IPS-NIHi7 (cell line): ENCODE measurements around the gene KCNG4.

Experiments
- DNase-seq: peaks from one replicate; pipeline ENCODE4 v3.0.0; 2012; ENCODE audit warnings: mixed read lengths; ENCODE audit errors: extremely low spot score

KCNG4 gene, protein sequence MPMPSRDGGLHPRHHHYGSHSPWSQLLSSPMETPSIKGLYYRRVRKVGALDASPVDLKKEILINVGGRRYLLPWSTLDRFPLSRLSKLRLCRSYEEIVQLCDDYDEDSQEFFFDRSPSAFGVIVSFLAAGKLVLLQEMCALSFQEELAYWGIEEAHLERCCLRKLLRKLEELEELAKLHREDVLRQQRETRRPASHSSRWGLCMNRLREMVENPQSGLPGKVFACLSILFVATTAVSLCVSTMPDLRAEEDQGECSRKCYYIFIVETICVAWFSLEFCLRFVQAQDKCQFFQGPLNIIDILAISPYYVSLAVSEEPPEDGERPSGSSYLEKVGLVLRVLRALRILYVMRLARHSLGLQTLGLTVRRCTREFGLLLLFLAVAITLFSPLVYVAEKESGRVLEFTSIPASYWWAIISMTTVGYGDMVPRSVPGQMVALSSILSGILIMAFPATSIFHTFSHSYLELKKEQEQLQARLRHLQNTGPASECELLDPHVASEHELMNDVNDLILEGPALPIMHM

DNA sequence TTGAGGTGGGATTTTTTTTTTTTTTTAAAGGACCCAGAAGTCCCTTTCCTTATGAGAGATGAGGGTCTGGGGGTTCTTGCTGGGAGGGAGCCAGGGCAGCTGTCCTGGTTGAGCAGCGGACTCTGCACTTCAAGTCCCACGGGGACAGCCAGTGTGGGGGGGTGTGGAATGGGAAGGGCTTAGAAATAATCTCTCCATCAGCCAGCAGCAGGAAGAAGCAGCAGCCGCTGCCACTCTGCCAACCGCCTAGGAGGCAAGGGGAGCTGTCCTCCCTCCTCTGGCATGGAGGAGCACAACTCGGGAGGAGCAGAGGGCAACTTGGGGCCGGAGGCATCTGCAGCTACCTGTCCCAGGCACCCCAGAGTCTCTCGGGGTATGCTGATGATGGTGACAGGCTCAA lies at the start of gene KCNG4:
Gene KCNG4, minus strand, starts transcription at position 104 of the 400 bp plus-strand sequence. CDS start 2,527 bp downstream, outside the sequence.
- no peak for DNase-seq

DNA sequence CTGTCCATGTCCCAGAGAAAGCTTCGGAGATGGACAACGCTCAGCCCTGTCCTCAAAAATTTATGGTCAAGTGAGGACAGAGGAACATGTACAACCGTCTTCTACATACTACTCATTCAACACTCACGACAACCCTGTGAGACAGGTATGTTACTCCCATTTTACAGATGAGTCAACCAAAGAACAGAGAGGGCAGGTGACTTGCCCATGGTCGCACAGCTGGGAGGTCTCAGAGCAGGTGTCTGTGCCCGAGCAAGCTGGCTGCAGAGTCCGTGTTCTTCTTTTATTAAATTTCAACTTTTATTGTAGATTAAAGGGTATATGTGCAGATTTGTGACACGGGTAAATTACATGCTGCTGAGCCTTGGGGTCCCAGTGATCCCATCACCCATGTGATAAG lies 49.1 kb upstream of the KCNG4 start:
- no peak for DNase-seq

DNA sequence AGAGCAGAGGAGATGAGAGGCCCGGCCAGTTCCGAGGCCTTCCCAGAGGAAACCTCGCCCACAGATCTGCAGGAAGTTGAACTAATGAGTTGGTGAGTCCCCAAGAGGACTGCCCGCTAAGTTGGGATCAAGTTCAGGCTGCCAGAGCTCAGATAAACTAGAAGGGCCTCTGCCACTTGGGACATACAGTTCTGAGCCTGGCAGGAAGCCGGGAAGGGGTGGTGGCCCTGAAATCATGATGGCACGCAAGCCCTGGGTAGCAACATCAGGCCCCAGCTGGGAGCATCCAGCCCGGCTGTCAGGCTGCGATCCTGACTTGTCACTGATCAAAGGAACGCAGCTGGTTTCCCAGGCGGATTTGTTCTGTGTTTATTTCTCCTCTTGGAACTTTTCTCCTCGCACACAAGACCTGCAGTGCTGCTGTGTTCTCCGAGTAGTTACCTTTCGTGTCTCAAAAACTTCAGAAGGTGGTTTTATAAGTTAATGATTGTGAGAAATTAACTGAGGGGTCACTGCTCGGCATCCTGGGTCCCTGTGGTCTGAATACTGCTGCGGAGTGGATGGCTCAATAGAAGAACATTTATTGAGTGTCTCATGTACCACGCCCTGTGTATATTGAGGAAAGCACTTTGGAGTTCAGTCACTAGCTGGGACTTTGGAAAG lies 46.9 kb upstream of the KCNG4 start:
- no peak for DNase-seq

DNA sequence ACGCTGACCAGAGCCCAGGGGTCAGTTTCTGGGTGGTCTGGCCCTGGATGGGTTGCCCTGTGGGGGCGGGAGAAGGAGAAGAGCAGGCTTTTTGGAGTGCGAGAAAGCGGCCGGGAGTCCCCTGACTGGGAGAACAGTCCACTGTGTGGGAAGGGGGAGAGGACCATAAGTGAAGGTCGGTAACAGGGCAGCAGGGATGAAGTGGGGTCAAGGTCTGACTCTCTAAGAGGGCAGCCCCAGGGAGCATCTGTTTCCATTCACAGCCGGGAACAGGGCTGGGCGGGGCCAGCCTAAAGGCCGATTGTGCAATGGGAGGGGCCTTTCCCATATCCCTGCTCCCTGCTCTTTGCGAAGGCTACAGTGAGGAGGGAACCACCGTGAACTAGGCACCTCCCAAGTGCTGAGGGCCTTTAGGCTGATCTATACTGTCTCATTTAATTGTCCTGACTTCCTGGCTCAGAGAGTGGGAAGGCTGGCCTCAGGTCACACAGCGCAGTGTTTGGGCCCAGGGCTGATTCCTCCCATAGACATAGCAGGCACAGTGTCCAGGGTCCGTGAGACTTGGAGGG lies 44.4 kb upstream of the KCNG4 start:
- DNase-seq: peak; percentile 71

DNA sequence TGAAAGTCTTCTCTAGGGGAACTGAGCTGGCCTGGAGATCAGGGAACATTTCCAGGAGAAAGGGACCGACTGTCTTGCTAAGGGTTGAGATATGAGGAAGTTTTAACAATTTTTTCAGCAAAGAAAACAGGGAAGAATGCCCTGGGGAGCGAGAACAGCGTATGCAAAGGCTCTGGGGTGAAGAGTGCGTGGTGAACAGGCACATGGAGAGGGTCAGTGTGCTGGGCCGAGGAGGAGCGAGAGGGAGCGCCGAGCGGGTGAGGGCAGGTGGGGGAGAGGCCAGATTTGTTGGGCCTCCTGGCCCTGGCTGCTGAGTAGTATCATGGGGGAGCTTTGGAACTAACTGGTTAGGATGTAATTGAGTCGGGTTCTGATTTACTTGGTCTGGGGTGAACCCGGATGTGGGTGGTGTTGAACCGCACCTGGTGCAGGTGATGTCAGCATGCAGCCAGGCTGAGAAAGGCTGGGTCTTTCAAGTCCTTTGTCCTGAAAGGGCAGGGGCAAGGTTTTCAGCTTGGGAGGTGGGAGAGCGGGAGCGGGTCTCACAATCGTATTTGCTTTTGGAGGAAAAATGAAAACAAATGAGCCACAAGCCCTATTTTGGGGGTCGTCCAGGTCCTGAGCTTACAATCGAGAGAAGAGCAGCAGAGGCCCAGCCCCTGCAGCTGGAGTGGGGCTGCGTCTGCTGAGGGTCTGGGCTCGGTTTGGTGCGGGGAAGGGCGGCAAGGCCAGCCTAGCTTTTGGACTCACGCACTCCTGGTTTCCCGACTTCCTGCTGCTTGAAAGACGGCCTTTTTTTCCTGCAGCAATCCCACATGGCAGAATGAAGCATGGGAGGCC lies 43.7 kb upstream of the KCNG4 start:
- DNase-seq: no peak

DNA sequence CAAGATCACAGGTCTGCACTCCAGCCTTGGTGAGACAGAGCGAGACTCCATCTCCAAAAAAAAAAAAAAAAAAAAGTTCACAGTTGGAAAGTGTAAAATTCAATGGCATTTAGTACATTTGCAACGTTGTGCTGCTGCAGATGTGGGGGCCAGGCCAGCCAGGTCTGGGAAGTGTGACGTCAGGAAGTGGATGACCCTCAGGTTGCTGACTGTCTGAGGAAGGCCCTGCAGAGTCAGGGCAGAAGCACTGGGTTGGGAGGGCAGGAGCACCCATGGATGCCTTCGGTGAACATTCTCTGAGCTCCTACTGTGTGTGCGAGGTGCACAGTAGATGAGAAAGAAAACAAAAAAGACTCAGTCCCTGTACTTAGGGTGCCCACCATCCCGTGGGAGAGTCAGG lies 42.7 kb upstream of the KCNG4 start:
- no peak for DNase-seq

DNA sequence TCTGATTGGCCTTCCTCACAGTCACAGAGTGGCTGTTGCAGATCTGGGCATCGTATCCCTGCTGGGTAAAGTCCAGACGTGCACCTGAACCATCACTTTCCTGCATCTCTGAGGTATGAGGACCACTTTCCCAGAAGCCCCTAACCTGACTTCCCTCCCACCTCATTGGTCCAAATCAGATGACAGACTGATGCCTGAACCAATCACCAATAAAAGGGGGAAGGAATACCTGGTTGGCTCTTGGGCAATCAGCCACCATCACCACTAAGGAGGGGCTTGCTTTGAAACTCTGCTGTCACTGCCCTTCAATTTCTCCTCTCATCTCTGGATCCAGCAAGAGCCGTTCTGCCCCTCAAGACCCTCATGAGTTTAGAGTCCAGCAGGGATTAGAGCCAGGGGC lies 41.3 kb upstream of the KCNG4 start:
- peak; percentile 73 for DNase-seq

DNA sequence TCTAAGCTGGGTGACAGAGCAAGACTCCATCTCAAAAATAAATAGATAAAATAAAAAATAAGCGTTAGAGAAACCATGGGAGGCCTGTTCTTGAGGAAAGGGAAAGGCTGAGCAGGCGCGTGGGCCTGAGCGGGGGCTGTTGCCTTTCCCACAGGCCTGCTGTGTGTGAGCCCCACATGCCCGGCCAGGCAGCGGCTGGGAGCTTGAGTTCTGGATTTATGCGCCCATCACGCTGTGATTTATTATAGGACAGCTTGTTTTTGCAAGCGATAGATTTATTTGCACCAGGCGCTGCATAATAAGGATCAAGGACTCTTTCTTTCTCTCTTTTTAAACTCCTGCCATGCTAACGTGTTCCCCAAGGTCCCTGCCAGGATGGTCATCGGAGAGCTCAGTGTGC lies 40.1 kb upstream of the KCNG4 start:
- no peak for DNase-seq

DNA sequence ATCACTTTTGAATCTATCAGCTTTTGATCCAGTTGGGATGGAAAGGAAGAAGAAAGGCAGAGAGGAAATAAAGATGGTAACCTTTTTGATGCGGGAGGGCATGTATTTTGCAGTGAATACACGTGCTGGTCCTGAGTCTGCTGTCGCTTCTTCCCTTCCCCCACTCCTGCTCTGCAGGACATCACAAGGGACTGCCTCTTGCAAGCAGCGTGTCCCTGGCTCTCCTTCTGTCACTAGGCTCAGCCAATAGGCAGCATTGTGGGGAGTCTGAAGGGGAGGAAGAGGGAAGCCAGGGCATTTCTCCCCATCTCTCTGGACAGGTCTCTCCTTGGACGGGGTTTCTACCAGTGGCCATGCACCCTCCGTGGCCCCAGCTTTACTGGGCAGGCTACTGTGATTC lies 39.2 kb upstream of the KCNG4 start:
- DNase-seq: peak; percentile 38

DNA sequence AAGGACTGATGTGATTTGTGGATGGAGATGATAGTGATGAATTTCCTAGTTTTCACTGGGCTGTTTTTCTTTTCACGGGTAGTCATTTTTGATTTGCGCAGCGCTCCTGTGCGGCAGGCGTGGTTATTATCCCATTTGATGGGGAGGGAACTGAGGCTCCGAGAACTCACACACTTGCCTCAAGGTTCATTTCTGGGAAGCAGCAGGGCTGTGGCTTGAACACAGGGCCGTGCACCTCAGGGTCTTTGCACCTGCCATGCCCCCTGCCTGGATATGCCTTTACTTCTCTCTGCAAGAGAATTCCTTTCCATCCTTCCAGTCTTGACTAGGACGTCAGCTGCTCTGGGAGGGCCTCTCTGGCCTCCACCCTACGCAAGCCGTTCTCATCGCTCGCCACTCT lies 38.5 kb upstream of the KCNG4 start:
- no peak for DNase-seq

DNA sequence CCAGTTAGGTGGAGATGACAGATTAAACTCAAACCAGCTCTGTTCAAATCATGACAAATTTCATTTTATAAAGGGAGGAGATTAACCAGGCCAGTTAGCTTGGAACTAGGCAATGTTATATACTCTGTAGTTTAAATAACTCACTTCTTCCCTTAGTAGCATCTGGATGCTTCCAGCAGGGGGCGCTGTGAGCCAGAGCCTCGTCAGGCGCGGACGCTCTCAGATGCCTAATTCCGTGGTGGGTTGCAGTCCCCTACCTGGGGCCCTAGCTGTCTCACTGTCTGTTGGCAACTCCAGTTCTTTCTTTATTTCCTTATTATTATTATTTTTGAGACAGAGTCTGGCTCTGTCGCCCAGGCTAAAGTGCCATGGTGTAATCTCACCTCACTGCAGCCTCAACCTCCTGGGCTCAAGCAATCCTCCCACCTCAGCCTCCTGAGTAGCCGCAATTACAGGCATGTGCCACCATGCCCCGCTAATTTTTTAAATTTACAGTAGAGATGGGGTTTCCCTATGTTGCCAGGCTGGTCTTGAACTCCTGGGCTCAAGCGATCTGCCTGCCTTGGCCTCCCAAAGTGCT lies 37.5 kb upstream of the KCNG4 start:
- DNase-seq: peak; percentile 74

DNA sequence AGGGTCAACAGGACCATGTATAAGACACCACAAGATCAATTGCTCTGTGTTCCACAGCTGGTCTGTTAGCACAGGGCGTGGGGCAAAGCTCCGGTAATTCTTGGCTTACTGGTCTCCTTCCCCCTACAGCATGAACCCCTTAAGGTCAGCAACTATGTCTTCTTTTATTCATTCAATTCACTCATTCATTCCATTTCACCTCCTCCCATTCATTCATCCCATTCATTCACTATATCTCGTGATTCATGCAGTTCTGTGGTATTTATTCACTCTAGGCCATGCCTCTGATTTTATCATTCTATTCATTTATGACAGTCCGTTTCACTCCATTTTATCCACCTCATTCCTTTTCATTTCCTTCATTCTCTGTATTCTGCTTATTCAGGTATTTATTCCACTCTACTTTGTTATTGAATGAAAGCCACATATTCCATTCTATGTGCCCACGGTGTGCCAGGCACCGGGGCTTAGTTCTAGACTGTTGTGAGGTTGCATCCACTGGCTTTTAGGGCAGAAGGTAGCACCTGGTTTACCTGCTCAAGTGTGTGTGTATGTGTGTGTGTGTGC lies 35.9 kb upstream of the KCNG4 start:
- DNase-seq: no peak

DNA sequence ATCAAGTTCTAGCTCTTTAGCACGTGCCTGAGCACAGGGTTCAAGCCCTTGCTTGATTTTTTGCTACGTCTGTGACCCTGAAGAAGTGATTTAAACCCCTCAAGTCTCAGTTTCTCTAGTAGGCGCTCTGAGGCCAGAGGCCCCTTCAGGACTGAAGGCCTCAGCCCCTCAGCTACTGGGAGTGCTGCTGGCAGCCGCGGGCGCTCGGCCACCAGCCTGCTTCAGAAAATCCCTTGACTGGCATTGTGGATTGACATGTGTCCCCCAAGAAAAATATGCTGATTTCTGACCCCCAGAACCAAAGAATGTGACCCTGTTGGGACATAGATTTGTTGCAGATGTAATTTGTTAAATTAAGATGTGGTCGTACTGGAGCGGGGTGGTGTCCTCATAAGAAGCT lies 34.7 kb upstream of the KCNG4 start:
- DNase-seq: no peak

DNA sequence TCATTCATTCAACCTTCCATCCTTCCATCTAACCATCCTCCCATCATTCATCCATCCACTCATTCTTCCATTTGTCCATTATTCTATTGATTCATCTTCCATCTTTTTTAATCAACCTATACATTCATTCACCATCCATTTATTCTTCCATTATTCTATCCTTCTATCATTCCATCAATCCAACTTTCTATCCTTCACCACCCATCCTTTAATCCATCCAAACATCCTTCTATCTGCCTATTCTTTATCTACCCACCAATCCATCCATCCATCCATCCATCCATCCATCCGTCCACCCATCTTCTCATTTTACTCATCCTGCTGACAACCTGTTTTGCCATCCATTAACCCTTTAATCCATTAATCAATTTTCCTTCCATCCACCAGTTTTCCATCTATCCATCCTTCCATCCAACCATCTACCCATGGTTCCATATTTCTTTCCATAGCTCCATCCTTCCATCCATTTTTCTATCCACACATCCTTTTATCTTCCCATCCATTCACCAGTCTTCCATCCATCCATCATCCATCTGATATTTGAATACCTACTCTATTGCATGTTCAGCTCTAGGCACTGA lies 33.0 kb upstream of the KCNG4 start:
- no peak for DNase-seq

DNA sequence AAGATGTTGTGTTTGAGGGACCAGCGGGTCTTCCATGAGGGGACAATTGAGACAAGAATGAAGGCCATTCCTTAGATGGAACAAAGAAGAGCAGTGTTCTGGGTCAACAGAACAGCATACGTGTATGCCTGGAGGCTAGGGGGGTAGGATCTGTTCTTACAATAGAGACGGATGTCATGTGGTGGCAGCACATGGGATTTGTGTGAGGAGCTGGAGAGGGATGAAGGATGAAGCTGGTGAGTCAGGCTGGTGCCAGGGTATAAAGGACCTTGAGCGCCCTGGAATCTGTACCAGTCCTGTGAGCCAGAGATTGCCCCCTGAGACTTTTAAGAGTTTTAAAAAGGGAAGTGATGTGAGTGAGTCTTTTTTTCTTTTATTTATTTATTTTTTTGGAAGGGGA lies 32.1 kb upstream of the KCNG4 start:
- DNase-seq: no peak

DNA sequence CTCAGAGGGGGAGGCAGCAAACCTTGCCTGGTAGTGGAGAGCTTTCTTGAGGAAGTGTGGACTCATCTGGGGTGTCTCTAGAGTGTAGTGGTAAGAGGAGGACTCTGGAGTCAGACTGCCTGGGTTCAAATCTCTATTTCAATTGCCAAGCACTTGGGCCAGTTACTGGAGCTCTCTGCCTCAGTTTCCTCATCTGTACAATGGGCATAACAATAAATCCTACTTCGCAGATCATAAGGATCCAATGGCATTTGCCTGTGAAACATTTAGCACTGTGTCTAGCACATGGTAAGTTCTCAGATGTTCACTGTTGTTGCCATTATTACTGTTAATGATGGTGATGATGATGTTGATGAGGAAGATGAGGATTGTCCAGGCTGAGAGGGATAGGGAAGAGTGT lies 31.2 kb upstream of the KCNG4 start:
- no peak for DNase-seq

DNA sequence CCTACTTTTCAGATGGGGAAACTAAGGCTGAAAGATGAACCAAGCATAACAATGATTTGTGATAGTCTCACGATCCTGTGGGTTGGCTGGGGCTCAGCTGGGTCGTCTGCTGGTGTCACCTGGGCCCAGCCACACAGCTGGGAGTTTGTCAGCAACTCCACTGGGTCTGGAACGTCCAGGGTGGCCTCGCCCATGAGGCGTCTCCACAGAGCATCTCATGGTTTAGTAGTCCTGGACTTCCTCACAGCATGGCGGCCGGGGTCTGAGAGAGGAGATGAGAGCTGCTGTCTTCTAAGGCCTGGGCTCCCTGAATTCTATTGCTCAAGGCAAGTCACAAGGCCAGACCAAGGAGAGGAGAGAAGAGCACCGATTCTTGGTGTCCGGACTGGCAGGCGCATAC lies 30.7 kb upstream of the KCNG4 start:
- no peak for DNase-seq

DNA sequence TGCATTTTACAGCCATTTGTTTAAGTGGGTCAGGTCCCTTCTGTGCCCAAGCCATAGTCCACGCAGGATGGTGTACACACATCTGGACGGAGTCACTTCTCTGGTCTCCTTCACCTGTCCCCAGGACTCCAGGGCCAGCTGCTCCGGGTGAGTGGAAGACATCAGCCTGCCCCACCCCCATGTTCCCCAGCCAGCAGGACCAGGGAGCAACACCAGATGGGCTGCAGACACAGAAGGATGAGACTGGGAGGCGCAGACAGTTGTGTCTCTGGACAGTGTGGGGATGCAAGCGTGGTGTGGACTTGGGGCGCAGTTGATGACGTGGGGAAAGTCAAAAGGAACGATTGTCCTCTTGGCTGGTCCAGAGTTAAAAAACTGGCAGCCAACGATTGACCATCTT lies 30.3 kb upstream of the KCNG4 start:
- no peak for DNase-seq

DNA sequence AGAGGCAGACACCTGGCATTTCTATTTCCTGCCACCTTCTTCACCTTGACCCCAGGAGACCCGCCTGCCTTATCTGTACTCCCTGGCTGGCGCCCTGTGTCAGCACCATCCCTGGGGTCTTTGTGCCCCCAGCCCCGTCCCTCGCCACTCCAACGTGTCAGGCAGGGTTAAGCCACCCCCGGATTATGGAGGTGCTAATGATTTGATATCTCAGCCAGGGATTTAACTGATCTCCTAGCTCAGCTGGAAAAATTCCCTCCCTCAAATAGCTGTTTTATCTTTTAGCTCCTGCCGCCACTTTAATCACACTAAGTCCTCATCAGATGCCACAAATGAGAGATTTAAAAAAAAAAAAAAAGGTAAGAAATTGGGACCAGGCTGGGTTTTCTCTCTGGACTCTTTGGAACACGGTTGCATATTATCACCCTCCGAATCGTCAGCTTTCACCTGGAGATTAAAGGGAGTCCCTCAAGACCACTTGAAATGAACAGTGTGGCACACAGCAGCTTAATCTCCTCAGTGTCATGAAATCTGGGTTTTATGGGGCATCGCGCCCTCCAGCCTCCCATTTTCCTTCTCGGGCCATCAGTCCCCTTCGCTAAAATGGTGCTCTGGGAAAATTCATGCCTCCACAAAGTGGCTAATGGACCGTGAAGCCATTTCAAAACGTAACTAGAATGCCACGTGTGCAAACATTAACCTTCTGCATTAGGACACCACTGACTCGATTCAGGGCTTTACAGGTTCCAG lies 28.7 kb upstream of the KCNG4 start:
- no peak for DNase-seq

DNA sequence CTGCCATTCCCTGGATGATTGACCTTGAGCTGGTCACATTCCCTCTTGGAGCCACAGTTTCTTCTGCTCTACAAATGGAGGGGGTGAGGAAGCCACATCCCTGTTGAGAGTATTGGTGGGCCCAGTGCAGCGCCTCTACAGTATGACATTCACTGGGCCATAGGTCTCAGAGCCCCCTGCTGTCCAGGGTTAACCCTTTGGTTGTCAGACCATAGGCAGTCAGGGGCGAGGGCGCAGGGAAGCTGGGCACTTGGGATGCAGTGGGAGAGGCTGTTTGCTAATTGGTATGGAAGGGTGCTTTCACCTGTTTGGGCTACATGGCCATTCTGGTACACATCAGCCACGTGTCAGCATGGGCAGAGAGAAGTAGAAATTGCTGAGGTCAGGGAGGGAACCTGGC lies 27.6 kb upstream of the KCNG4 start:
- DNase-seq: no peak
